GM12878 (cell line): ENCODE results near the gene FEV. TPM values are rescaled to one million over a fixed set of nuclear protein-coding genes. Genes with fewer than 3 reads are reported as not detected.

ENCODE experiments used
- ATAC-seq: fragments of 200-7000 bp; cut with Tn5 transposase; 3 replicates; pipeline ENCODE4 v1.9.1; 2020; ENCODE audit warnings: mild to moderate bottlenecking, moderate library complexity
- BruUV-seq: library from RNA; stranded (reverse); fragments of 400-500 nt; replicated peaks from 2 replicates; lab custom pipeline; 2021; lab: Mats Ljungman, UMichigan
- CTCF ChIA-PET: fragments of 300-600 bp; sonication (Branson Sonifier 250); formaldehyde crosslinking; extraction: SDS; loops from one replicate; lab custom pipeline; 2021; ENCODE audit warnings: inconsistent platforms; lab: Yijun Ruan, JAX
- POLR2A ChIA-PET: fragments of 350-600 bp; formaldehyde crosslinking; extraction: SDS; loops from one replicate; lab custom pipeline; 2021; ENCODE audit warnings: inconsistent platforms; lab: Charles Lee
- RAD21 ChIA-PET: fragments of 300-600 bp; sonication (Branson Sonifier 250); formaldehyde crosslinking; loops from one replicate; lab custom pipeline; 2023; ENCODE audit warnings: antibody characterized with exemption; ENCODE audit not compliant: unreplicated experiment; lab: Charles Lee
- SMC1A ChIA-PET: fragments of 300-600 bp; sonication (Branson Sonifier 250); formaldehyde crosslinking; loops from one replicate; lab custom pipeline; 2023; ENCODE audit not compliant: unreplicated experiment, uncharacterized antibody; lab: Charles Lee
- DNase-seq: peaks from one replicate; pipeline ENCODE4 v3.0.0-alpha.2; 2011; ENCODE audit warnings: low read depth, low spot score
- FAIRE-seq: peaks from 3 replicates; lab custom pipeline; 2011; peaks lifted over from hg19 to GRCh38; lab: Jason Lieb, UNC
- H2AFZ ChIP-seq: 2 replicates; pipeline ENCODE4 v1.6.0; 2011; ENCODE audit warnings: low read depth, low read length, control low read depth; ENCODE audit not compliant: control insufficient read depth
- H3K27ac ChIP-seq: 2 replicates; pipeline ENCODE4 v1.5.1; 2011; ENCODE audit warnings: control low read depth; ENCODE audit not compliant: control insufficient read depth, insufficient read depth
- H3K27me3 ChIP-seq, 2 experiments: replicated peaks in 1 of 2; 2 replicates each; pipeline versions ENCODE4 v1.6.0 to v1.6.1; 2011; ENCODE audit warnings: low read length in 1 of 2; ENCODE audit not compliant: control insufficient read depth in 2 of 2, insufficient read depth in 2 of 2
- H3K36me3 ChIP-seq, 2 experiments: 2 replicates each; pipeline ENCODE4 v1.5.1; 2011; ENCODE audit warnings: low read length in 1 of 2; ENCODE audit not compliant: control insufficient read depth in 2 of 2, insufficient read depth in 2 of 2
- H3K4me1 ChIP-seq: 2 replicates; pipeline ENCODE4 v1.6.1; 2011; ENCODE audit warnings: mild to moderate bottlenecking, low read length, moderate library complexity, mixed read lengths; ENCODE audit not compliant: control insufficient read depth, insufficient read depth
- H3K4me2 ChIP-seq: 2 replicates; pipeline ENCODE4 v1.6.0; 2011; ENCODE audit warnings: control low read depth; ENCODE audit not compliant: control insufficient read depth, insufficient read depth
- H3K4me3 ChIP-seq: fragments of 200-600 bp; sonication (generic); 2 replicates; pipeline ENCODE4 v1.5.1; 2016
- H3K79me2 ChIP-seq: 2 replicates; pipeline ENCODE4 v1.6.0; 2011; ENCODE audit warnings: low read length; ENCODE audit not compliant: control insufficient read depth, insufficient read depth
- H3K9ac ChIP-seq: 2 replicates; pipeline ENCODE4 v1.8.0; 2011; ENCODE audit warnings: low read length, control low read depth, mixed read lengths; ENCODE audit not compliant: control insufficient read depth, insufficient read depth
- H3K9me3 ChIP-seq: replicated peaks from 3 replicates; pipeline ENCODE4 v1.5.1; 2011; ENCODE audit warnings: mild to moderate bottlenecking, low read length; ENCODE audit not compliant: control insufficient read depth, insufficient read depth
- H4K20me1 ChIP-seq: 2 replicates; pipeline ENCODE4 v1.6.0; 2011; ENCODE audit not compliant: control insufficient read depth, insufficient read depth
- ASH2L ChIP-seq: fragments of 300-600, 200-600 bp; sonication (generic); IDR thresholded peaks from 2 replicates; pipeline ENCODE4 v1.6.1; 2017; ENCODE audit warnings: low read depth, mild to moderate bottlenecking, borderline replicate concordance
- BHLHE40 ChIP-seq, 2 experiments: fragments of 450-650 bp in 1 of 2; IDR thresholded peaks; 2 replicates each; pipeline ENCODE4 v1.6.1; 2011 to 2017; ENCODE audit warnings: low read depth in 2 of 2, borderline replicate concordance in 1 of 2, improper control_type of control experiment in 1 of 2, low read length in 1 of 2, mild to moderate bottlenecking in 1 of 2
- BRCA1 ChIP-seq: IDR thresholded peaks from 2 replicates; pipeline ENCODE4 v1.6.1; 2011; ENCODE audit warnings: low read depth, low read length, improper control_type of control experiment
- CHD2 ChIP-seq: IDR thresholded peaks from 2 replicates; pipeline ENCODE4 v1.6.1; 2011; ENCODE audit warnings: low read depth, low read length, improper control_type of control experiment, borderline replicate concordance
- GATAD2B ChIP-seq: fragments of 450-650 bp; conservative IDR thresholded peaks from 2 replicates; pipeline ENCODE4 v1.6.1; 2017; ENCODE audit warnings: low read depth, mild to moderate bottlenecking, moderate library complexity
- HCFC1 ChIP-seq: fragments of 150-350 bp; IDR thresholded peaks from 2 replicates; pipeline ENCODE4 v1.6.1; 2014; ENCODE audit warnings: low read length
- KAT2A ChIP-seq: conservative IDR thresholded peaks from 2 replicates; pipeline ENCODE4 v1.6.1; 2011; ENCODE audit warnings: low read depth, low read length; ENCODE audit not compliant: control insufficient read depth
- MEF2B ChIP-seq: fragments of 450-650 bp; IDR thresholded peaks from 2 replicates; pipeline ENCODE4 v1.6.1; 2018; ENCODE audit warnings: mild to moderate bottlenecking, moderate library complexity; ENCODE audit not compliant: partially characterized antibody, poor library complexity, severe bottlenecking
- MYC ChIP-seq: IDR thresholded peaks from 2 replicates; pipeline ENCODE4 v1.6.1; 2011; ENCODE audit warnings: mild to moderate bottlenecking, low read length, moderate library complexity, inconsistent platforms; ENCODE audit not compliant: insufficient read depth, insufficient replicate concordance, insufficient read length, severe bottlenecking
- NFXL1 ChIP-seq: fragments of 450-650 bp; IDR thresholded peaks from 2 replicates; pipeline ENCODE4 v1.6.1; 2017; ENCODE audit warnings: antibody characterized with exemption, mild to moderate bottlenecking, borderline replicate concordance
- NFYB ChIP-seq: IDR thresholded peaks from 2 replicates; pipeline ENCODE4 v1.6.1; 2011; ENCODE audit warnings: low read depth, mild to moderate bottlenecking, low read length, improper control_type of control experiment, moderate library complexity; ENCODE audit not compliant: insufficient read depth
- RB1 ChIP-seq: fragments of 450-650 bp; formaldehyde crosslinking; IDR thresholded peaks from 2 replicates; pipeline ENCODE4 v1.6.1; 2017; ENCODE audit warnings: mild to moderate bottlenecking, borderline replicate concordance
- SMAD1 ChIP-seq: fragments of 450-650 bp; IDR thresholded peaks from 2 replicates; pipeline ENCODE4 v1.6.1; 2018; ENCODE audit warnings: mild to moderate bottlenecking, low read depth; ENCODE audit not compliant: partially characterized antibody
- STAT3 ChIP-seq: IDR thresholded peaks from 2 replicates; pipeline ENCODE4 v1.6.1; 2011; ENCODE audit warnings: low read depth, low read length, improper control_type of control experiment
- SUZ12 ChIP-seq: fragments of 200-600 bp; sonication (generic); IDR thresholded peaks from one replicate; pipeline ENCODE4 v1.6.1; 2018; ENCODE audit warnings: antibody characterized with exemption, mild to moderate bottlenecking; ENCODE audit not compliant: unreplicated experiment
- WGBS: methylation state at CpG from one replicate; pipeline ENCODE4 v1.1.6; 2016; ENCODE audit warnings: low lambda C conversion rate; ENCODE audit not compliant: insufficient replicate concordance, insufficient coverage; ENCODE audit errors: missing lambda C conversion rate; 5-methylcytosine and 5-hydroxymethylcytosine counted together
- in situ Hi-C: fragments of 300-500 bp; cut with MboI; formaldehyde crosslinking; loops from 9 replicates; pipeline ENCODE4 v1.14.3; 2018; ENCODE audit warnings: mixed read lengths
- intact Hi-C: fragments of 100-400 bp; cut with micrococcal nuclease; formaldehyde crosslinking; loops from one replicate; pipeline ENCODE4 v1.14.2; 2022; ENCODE audit not compliant: unreplicated experiment
- polyA plus RNA-seq, 11 experiments: library from polyadenylated mRNA; depleted of rRNA in 4 of 11; unstranded in 6 of 11; stranded (reverse) in 5 of 11; fragments of >200 nt; fragmentation: Nextera tagmentation in 4 of 11; fragmentation: Illumina TruSeq in 1 of 11; extraction: Ambion mirVana in 4 of 11; extraction: Trizol in 1 of 11; gene quantifications; 1 replicate in 1 of 11; 2 replicates in 10 of 11; pipeline versions ENCODE4 v1.2.1 to v1.2.3, GENCODE V29; 2011 to 2016; ENCODE audit warnings: inconsistent platforms in 2 of 11, missing spikeins in 2 of 11, low read depth in 1 of 11
- total RNA-seq, 4 experiments: library from RNA; depleted of rRNA in 3 of 4; stranded (reverse); fragments of >200 nt in 3 of 4; fragmentation: Illumina TruSeq in 1 of 4; extraction: Trizol in 1 of 4; gene quantifications; 2 replicates each; pipeline versions ENCODE4 v1.2.1 to v1.2.3, GENCODE V29; 2013 to 2021
- TF ChIP-seq, protein P1 (sequence below): IDR thresholded peaks from 2 replicates; pipeline ENCODE4 v1.6.1; 2011; ENCODE audit warnings: borderline replicate concordance, low read depth, mild to moderate bottlenecking, moderate library complexity, mixed read lengths, low read length; ENCODE audit not compliant: insufficient read depth; ENCODE audit errors: extremely low read length
- TF ChIP-seq, protein P2 (sequence below): IDR thresholded peaks from 2 replicates; pipeline ENCODE4 v1.6.1; 2012; ENCODE audit warnings: low read depth, low read length, improper control_type of control experiment
- TF ChIP-seq, protein P3 (sequence below): IDR thresholded peaks from 2 replicates; pipeline ENCODE4 v1.6.1; 2011; ENCODE audit warnings: low read depth, mild to moderate bottlenecking, low read length, moderate library complexity, borderline replicate concordance; ENCODE audit errors: extremely low read depth

Gene FEV
- total and polyA plus RNA-seq, 10 of the 15 experiments (the other 5 are each of a cell fraction or from before 2014, with no cell fraction given): not detected

DNA sequence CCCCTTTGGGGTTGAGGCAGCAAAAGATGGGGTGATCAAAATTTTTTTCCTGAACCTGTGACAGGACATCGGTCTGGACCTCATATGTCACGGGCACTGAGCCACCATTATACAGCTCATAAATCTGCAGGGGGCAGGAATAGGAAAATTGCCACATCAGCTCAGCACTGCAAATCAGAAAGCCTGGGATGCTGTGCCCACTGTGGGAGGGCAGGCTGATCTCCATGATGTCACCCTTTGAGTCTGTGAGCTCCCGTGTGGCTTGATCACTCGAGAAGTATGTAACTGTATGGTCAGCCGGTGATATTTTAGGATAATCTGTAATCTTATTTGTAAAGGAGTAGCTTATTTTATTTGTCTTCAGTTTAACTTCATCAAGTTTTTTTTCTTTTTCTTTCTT, 25.9 kb upstream of the FEV start:
- H2AFZ ChIP-seq: no peak overlapping the region
- DNase-seq (no peak), ATAC-seq (no peak), FAIRE-seq (no peak)
- no TSS peak for BruUV-seq
- SMC1A ChIA-PET: interaction anchor here (0.7 to 2.5 kb wide), 3 partner anchors 134 to 847 kb away, joined by 3 to 9 read pairs (median 3); no protein-coding TSS in a partner anchor
- no peaks in the 10 kb centered on the region for H3K79me2 ChIP-seq
- no peaks in the 10 kb centered on the region for H3K4me1 ChIP-seq
- TF ChIP-seq, protein P1, sequence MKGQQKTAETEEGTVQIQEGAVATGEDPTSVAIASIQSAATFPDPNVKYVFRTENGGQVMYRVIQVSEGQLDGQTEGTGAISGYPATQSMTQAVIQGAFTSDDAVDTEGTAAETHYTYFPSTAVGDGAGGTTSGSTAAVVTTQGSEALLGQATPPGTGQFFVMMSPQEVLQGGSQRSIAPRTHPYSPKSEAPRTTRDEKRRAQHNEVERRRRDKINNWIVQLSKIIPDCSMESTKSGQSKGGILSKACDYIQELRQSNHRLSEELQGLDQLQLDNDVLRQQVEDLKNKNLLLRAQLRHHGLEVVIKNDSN: no peak
- TF ChIP-seq BRCA1 (no peak), SMAD1 (no peak), HCFC1 (no peak), NFXL1 (no peak), ASH2L (no peak), STAT3 (no peak), CHD2 (no peak), BHLHE40 (IDR thresholded peaks at IDR 0.05; ENCODE audit: borderline replicate concordance in 1 of 2, low read depth in 2 of 2, low read length in 1 of 2) (no peak), GATAD2B (no peak), SUZ12 (no peak), KAT2A (no peak), RB1 (no peak), NFYB (no peak), MYC (no peak), MEF2B (no peak)
- TF ChIP-seq, protein P2, sequence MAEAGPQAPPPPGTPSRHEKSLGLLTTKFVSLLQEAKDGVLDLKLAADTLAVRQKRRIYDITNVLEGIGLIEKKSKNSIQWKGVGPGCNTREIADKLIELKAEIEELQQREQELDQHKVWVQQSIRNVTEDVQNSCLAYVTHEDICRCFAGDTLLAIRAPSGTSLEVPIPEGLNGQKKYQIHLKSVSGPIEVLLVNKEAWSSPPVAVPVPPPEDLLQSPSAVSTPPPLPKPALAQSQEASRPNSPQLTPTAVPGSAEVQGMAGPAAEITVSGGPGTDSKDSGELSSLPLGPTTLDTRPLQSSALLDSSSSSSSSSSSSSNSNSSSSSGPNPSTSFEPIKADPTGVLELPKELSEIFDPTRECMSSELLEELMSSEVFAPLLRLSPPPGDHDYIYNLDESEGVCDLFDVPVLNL: no peak
- TF ChIP-seq, protein P3, sequence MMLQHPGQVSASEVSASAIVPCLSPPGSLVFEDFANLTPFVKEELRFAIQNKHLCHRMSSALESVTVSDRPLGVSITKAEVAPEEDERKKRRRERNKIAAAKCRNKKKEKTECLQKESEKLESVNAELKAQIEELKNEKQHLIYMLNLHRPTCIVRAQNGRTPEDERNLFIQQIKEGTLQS: no peak
- H3K9me3 ChIP-seq: no peaks in the 10 kb centered on the region
- intact Hi-C loops: no loop called here
- H3K9ac ChIP-seq: no peak overlapping the region
- POLR2A ChIA-PET: no interaction called here
- RAD21 ChIA-PET: interaction anchor here (0.6 to 1.8 kb wide), 4 partner anchors 109 to 144 kb away, joined by 3 to 6 read pairs (median 4); no protein-coding TSS in a partner anchor
- in situ Hi-C loops: no loop called here
- no peak overlapping the region for H3K4me3 ChIP-seq
- CTCF ChIA-PET: interaction anchor here (0.6 to 2.4 kb wide), 13 partner anchors 9 to 889 kb away, joined by 3 to 9 read pairs (median 4); partner anchors contain the start of gene CDK5R2
- WGBS: 72% methylated on average over 5 of the region's 5 CpGs
- no peaks in the 10 kb centered on the region for H4K20me1 ChIP-seq
- H3K27ac ChIP-seq: no peak overlapping the region
- no peaks in the 10 kb centered on the region for H3K36me3 ChIP-seq
- H3K27me3 ChIP-seq: no peaks in the 10 kb centered on the region; a peak in 1 of 4 replicates
- no peak overlapping the region for H3K4me2 ChIP-seq
